GM21381 (cell line): ENCODE results near the gene CACNB2.
A peak's percentile ranks its signal among the peaks of the same experiment; 100 is the strongest.

Source experiments
- ATAC-seq: cut with Tn5 transposase; IDR thresholded peaks from one replicate; pipeline ENCODE4 v1.9.1; 2021; ENCODE audit warnings: mild to moderate bottlenecking, moderate library complexity; ENCODE audit not compliant: unreplicated experiment

CACNB2 gene

GRCh38 chr10:18278181-18278580, 138.0 kb downstream of the CACNB2 start:
- ATAC-seq, result no peak

- no peak for ATAC-seq
Measured at GRCh38 chr10:18279173-18279572, 138.9 kb downstream of the CACNB2 start.

- ATAC-seq, result no peak
Measured at GRCh38 chr10:18282094-18282493, 141.9 kb downstream of the CACNB2 start.

- ATAC-seq, result no peak
Measured at GRCh38 chr10:18290651-18291313, 150.6 kb downstream of the CACNB2 start.

GRCh38 chr10:18293536-18294510, 153.6 kb downstream of the CACNB2 start:
- no peak for ATAC-seq

GRCh38 chr10:18294633-18295032, 154.4 kb downstream of the CACNB2 start:
- ATAC-seq, result no peak

- ATAC-seq, result no peak
Measured at GRCh38 chr10:18297659-18298058, 157.4 kb downstream of the CACNB2 start.

GRCh38 chr10:18298256-18298655, 158.0 kb downstream of the CACNB2 start:
- no peak for ATAC-seq

GRCh38 chr10:18303851-18304801, 163.9 kb downstream of the CACNB2 start:
- ATAC-seq, result no peak

GRCh38 chr10:18306031-18306430, 165.8 kb downstream of the CACNB2 start:
- no peak for ATAC-seq

- ATAC-seq, result no peak
Measured at GRCh38 chr10:18308600-18308999, 168.4 kb downstream of the CACNB2 start.

GRCh38 chr10:18310761-18311160, 170.5 kb downstream of the CACNB2 start:
- ATAC-seq, result no peak

GRCh38 chr10:18312374-18313139, 172.3 kb downstream of the CACNB2 start:
- peak; percentile 89 for ATAC-seq

GRCh38 chr10:18313140-18313530, 172.9 kb downstream of the CACNB2 start:
- no peak for ATAC-seq

- ATAC-seq, result no peak
Measured at GRCh38 chr10:18313626-18314025, 173.4 kb downstream of the CACNB2 start.

GRCh38 chr10:18319628-18320027, 179.4 kb downstream of the CACNB2 start:
- ATAC-seq, result no peak

- no peak for ATAC-seq
Measured at GRCh38 chr10:18321371-18321770, 181.1 kb downstream of the CACNB2 start.

GRCh38 chr10:18323916-18324315, 183.7 kb downstream of the CACNB2 start:
- ATAC-seq, result no peak

GRCh38 chr10:18325410-18325809, 185.2 kb downstream of the CACNB2 start:
- no peak for ATAC-seq

GRCh38 chr10:18325889-18326531, 185.8 kb downstream of the CACNB2 start:
- ATAC-seq, result no peak
